ENCODE results near the gene PIEZO1.

PIEZO1 gene

DNA sequence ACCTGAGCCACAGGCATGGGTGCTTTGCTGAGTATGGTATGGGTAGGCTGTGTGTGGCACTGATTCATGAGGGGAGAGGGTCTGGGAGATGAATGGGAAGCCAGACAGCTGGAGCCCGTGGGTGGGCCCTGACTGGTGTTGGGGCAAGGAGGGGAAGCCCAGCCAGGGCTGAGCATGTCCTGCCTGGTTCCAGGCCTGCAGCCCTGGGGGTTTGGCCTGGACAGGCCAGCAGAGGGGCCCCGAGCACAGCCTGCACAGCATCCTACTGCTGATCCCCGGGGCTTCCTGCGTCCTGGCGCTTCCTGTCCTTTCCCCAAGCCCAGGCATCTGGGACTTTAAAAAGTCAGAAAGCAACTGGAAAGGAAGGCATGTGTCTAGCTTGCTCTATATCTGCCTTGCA is 117.6 kb downstream of the PIEZO1 start:
- no peak for DNase-seq (ENCODE audit: low read depth, low spot score)
- H3K4me3 ChIP-seq (ENCODE audit: low read length): no peak overlapping the region

DNA sequence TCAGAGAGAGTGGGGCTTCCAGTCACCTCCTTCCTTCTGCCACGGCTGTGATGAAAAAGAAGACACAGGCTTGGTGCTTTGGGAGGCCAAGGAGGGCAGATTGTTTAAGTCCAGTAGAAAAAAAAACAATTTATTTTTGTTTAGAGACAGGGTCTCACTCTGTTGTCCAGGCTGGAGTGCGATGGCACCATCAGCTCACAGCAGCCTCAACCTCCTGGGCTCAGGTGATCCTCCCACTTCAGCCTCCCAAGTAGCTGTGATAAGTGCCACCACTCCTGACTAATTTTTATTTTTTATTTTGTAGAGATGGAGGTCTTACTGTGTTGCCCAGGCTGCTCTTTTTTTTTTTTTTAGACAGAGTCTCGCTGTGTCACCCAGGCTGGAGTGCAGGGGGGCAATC is 119.5 kb downstream of the PIEZO1 start:
- DNase-seq (ENCODE audit: low read depth, low spot score): no peak
- no peak overlapping the region for H3K4me3 ChIP-seq (ENCODE audit: low read length)
